ENCODE measurements around the gene CDK5RAP2.
"Not testable (repeated sequence)": the region's sequence is repeated elsewhere in the genome, so short reads cannot be mapped to it uniquely, and the experiment has no call there.

The CDK5RAP2 gene

GRCh38 chr9:120513825-120514396, 66.1 kb downstream of the CDK5RAP2 start:
- no peak for DNase-seq (ENCODE audit: low read depth)

GRCh38 chr9:120510816-120511215, 69.2 kb downstream of the CDK5RAP2 start:
- no peak for DNase-seq (ENCODE audit: low read depth)

GRCh38 chr9:120507936-120508510, 71.9 kb downstream of the CDK5RAP2 start:
- DNase-seq (ENCODE audit: low read depth): no peak

- peak; percentile 29 for DNase-seq (ENCODE audit: low read depth)
These were observed 74.8 kb downstream of the CDK5RAP2 start for GRCh38 chr9:120505186-120505585.

GRCh38 chr9:120500733-120501132, 79.2 kb downstream of the CDK5RAP2 start:
- no peak for DNase-seq (ENCODE audit: low read depth)

- not testable (repeated sequence) for DNase-seq (ENCODE audit: low read depth)
These were observed 82.1 kb downstream of the CDK5RAP2 start for GRCh38 chr9:120497865-120498264.

GRCh38 chr9:120496438-120496837, 83.5 kb downstream of the CDK5RAP2 start:
- not testable (repeated sequence) for DNase-seq (ENCODE audit: low read depth)

- DNase-seq (ENCODE audit: low read depth): peak; percentile 20
These were observed 88.9 kb downstream of the CDK5RAP2 start for GRCh38 chr9:120490888-120491595.

- DNase-seq (ENCODE audit: low read depth): no peak
These were observed 93.1 kb downstream of the CDK5RAP2 start for GRCh38 chr9:120486835-120487234.

- no peak for DNase-seq (ENCODE audit: low read depth)
These were observed 93.6 kb downstream of the CDK5RAP2 start for GRCh38 chr9:120486347-120486746.

- DNase-seq (ENCODE audit: low read depth): no peak
These were observed 94.2 kb downstream of the CDK5RAP2 start for GRCh38 chr9:120485788-120486187.

GRCh38 chr9:120484162-120484561, 95.8 kb downstream of the CDK5RAP2 start:
- no peak for DNase-seq (ENCODE audit: low read depth)

- DNase-seq (ENCODE audit: low read depth): no peak
These were observed 97.4 kb downstream of the CDK5RAP2 start for GRCh38 chr9:120482424-120483186.

GRCh38 chr9:120481846-120482245, 98.1 kb downstream of the CDK5RAP2 start:
- DNase-seq (ENCODE audit: low read depth): no peak

GRCh38 chr9:120481248-120481647, 98.7 kb downstream of the CDK5RAP2 start:
- DNase-seq (ENCODE audit: low read depth): no peak

GRCh38 chr9:120480707-120481106, 99.3 kb downstream of the CDK5RAP2 start:
- no peak for DNase-seq (ENCODE audit: low read depth)

GRCh38 chr9:120478208-120478607, 101.8 kb downstream of the CDK5RAP2 start:
- DNase-seq (ENCODE audit: low read depth): no peak

- DNase-seq (ENCODE audit: low read depth): peak; percentile 82
These were observed 102.4 kb downstream of the CDK5RAP2 start for GRCh38 chr9:120477534-120478001.

- DNase-seq (ENCODE audit: low read depth): peak; percentile 81
These were observed 104.6 kb downstream of the CDK5RAP2 start for GRCh38 chr9:120475341-120475740.

GRCh38 chr9:120474591-120475243, 105.2 kb downstream of the CDK5RAP2 start:
- DNase-seq (ENCODE audit: low read depth): no peak

GRCh38 chr9:120473608-120474007, 106.4 kb downstream of the CDK5RAP2 start:
- DNase-seq (ENCODE audit: low read depth): no peak

Data from stromal cell of bone marrow (primary cell).